HEK293 (cell line): ENCODE measurements around the gene GRM2.

Experiments
- CTCF ChIA-PET: fragments of 350-600 bp; formaldehyde crosslinking; extraction: SDS; loops from one replicate; lab custom pipeline; 2021; ENCODE audit warnings: antibody characterized with exemption; lab: Yijun Ruan, JAX
- POLR2A ChIA-PET: fragments of 300-600 bp; formaldehyde crosslinking; extraction: SDS; loops from one replicate; lab custom pipeline; 2020; ENCODE audit warnings: antibody characterized with exemption, inconsistent platforms; lab: Yijun Ruan, JAX
- H3K27ac ChIP-seq: fragments of 200-500 bp; sonication (Bioruptor generic); 2 replicates; pipeline ENCODE4 v1.5.1; 2014; ENCODE audit warnings: low read depth, low read length, control low read depth, inconsistent platforms; ENCODE audit errors: extremely low read depth
- H3K36me3 ChIP-seq, 2 experiments: fragments of 200-500 bp in 1 of 2; sonication (Bioruptor generic) in 1 of 2; 1 replicate in 1 of 2; 2 replicates in 1 of 2; pipeline ENCODE4 v1.5.1; 2014 to 2017; ENCODE audit warnings: inconsistent platforms in 2 of 2, low read length in 2 of 2; ENCODE audit not compliant: control insufficient read depth in 2 of 2, insufficient read depth in 1 of 2
- H3K4me1 ChIP-seq: fragments of 200-500 bp; sonication (Bioruptor generic); 2 replicates; pipeline ENCODE4 v1.5.1; 2014; ENCODE audit warnings: mild to moderate bottlenecking, low read length, inconsistent platforms; ENCODE audit not compliant: control insufficient read depth, insufficient read depth
- H3K4me3 ChIP-seq: 2 replicates; pipeline ENCODE4 v1.5.1; 2011; ENCODE audit warnings: low read depth, mild to moderate bottlenecking, control low read depth, low read length, moderate library complexity
- H3K9me3 ChIP-seq: fragments of 200-500 bp; sonication (Bioruptor generic); 2 replicates; pipeline ENCODE4 v1.5.1; 2014; ENCODE audit warnings: low read depth, low read length, inconsistent platforms; ENCODE audit not compliant: control insufficient read depth, insufficient read depth
- AEBP2 ChIP-seq: fragments of 450-650 bp; formaldehyde crosslinking; IDR thresholded peaks from 2 replicates; pipeline ENCODE4 v1.5.1; 2016; ENCODE audit warnings: missing biosample characterization, missing genetic modification characterization, borderline replicate concordance
- GFI1B ChIP-seq: fragments of 450-650 bp; formaldehyde crosslinking; IDR thresholded peaks from 2 replicates; pipeline ENCODE4 v1.5.1; 2016; ENCODE audit warnings: missing biosample characterization, missing genetic modification characterization
- IKZF3 ChIP-seq: fragments of 450-650 bp; IDR thresholded peaks from 2 replicates; pipeline ENCODE4 v1.5.0; 2018; ENCODE audit warnings: missing biosample characterization, mild to moderate bottlenecking, missing genetic modification characterization, moderate library complexity
- SCRT2 ChIP-seq: fragments of 450-650 bp; formaldehyde crosslinking; IDR thresholded peaks from 2 replicates; pipeline ENCODE4 v1.5.1; 2016; ENCODE audit warnings: missing biosample characterization, missing genetic modification characterization
- ZBTB17 ChIP-seq: fragments of 450-650 bp; formaldehyde crosslinking; IDR thresholded peaks from 2 replicates; pipeline ENCODE4 v1.5.1; 2016; ENCODE audit warnings: missing biosample characterization, missing genetic modification characterization
- ZBTB48 ChIP-seq: fragments of 450-650 bp; formaldehyde crosslinking; IDR thresholded peaks from 2 replicates; pipeline ENCODE4 v1.5.1; 2016; ENCODE audit warnings: missing biosample characterization, missing genetic modification characterization
- ZFP41 ChIP-seq: fragments of 450-650 bp; formaldehyde crosslinking; IDR thresholded peaks from 2 replicates; pipeline ENCODE4 v1.5.1; 2016; ENCODE audit warnings: missing biosample characterization, missing genetic modification characterization, borderline replicate concordance
- ZNF146 ChIP-seq: fragments of 450-650 bp; formaldehyde crosslinking; IDR thresholded peaks from 2 replicates; pipeline ENCODE4 v1.5.1; 2016; ENCODE audit warnings: missing biosample characterization, missing genetic modification characterization
- ZNF148 ChIP-seq: fragments of 450-650 bp; formaldehyde crosslinking; IDR thresholded peaks from 2 replicates; pipeline ENCODE4 v1.5.0; 2017; ENCODE audit warnings: missing biosample characterization, missing genetic modification characterization, borderline replicate concordance
- ZNF2 ChIP-seq: fragments of 450-650 bp; formaldehyde crosslinking; IDR thresholded peaks from 2 replicates; pipeline ENCODE4 v1.5.1; 2016; ENCODE audit warnings: missing biosample characterization, missing genetic modification characterization
- ZNF280D ChIP-seq: fragments of 450-650 bp; formaldehyde crosslinking; IDR thresholded peaks from 2 replicates; pipeline ENCODE4 v1.5.1; 2016; ENCODE audit warnings: missing biosample characterization, missing genetic modification characterization
- ZNF518A ChIP-seq: fragments of 450-650 bp; formaldehyde crosslinking; conservative IDR thresholded peaks from 2 replicates; pipeline ENCODE4 v1.5.1; 2016; ENCODE audit warnings: low read depth, missing biosample characterization, missing genetic modification characterization
- ZNF521 ChIP-seq: fragments of 450-650 bp; formaldehyde crosslinking; IDR thresholded peaks from 2 replicates; pipeline ENCODE4 v1.5.1; 2017; ENCODE audit warnings: missing biosample characterization, mild to moderate bottlenecking, missing genetic modification characterization
- ZNF548 ChIP-seq: fragments of 450-650 bp; formaldehyde crosslinking; IDR thresholded peaks from 2 replicates; pipeline ENCODE4 v1.5.1; 2016; ENCODE audit warnings: missing biosample characterization, missing genetic modification characterization
- ZNF768 ChIP-seq: fragments of 450-650 bp; formaldehyde crosslinking; IDR thresholded peaks from 2 replicates; pipeline ENCODE4 v1.5.1; 2018; ENCODE audit warnings: missing biosample characterization, mild to moderate bottlenecking, missing genetic modification characterization
- ZSCAN16 ChIP-seq: fragments of 450-650 bp; formaldehyde crosslinking; IDR thresholded peaks from 2 replicates; pipeline ENCODE4 v1.5.1; 2016; ENCODE audit warnings: missing biosample characterization, missing genetic modification characterization
- ZSCAN23 ChIP-seq: fragments of 450-650 bp; formaldehyde crosslinking; IDR thresholded peaks from 2 replicates; pipeline ENCODE4 v1.5.1; 2016; ENCODE audit warnings: missing biosample characterization, missing genetic modification characterization
- ZSCAN5A ChIP-seq: fragments of 450-650 bp; formaldehyde crosslinking; IDR thresholded peaks from 2 replicates; pipeline ENCODE4 v1.5.1; 2016; ENCODE audit warnings: missing biosample characterization, missing genetic modification characterization

GRM2 gene

GRCh38 chr3:51692980-51693395 lies 13.9 kb upstream of the GRM2 start:
- no peak overlapping the region for H3K27ac ChIP-seq
- H3K36me3 ChIP-seq, result peaks cover 0 to 85% of the 10 kb centered on the region in 2 experiments; a peak in 1 of 3 replicates
- no peak overlapping the region for H3K4me3 ChIP-seq
- ChIA-PET POLR2A (no interaction called here), CTCF (no interaction called here)
- H3K4me1 ChIP-seq, result no peaks in the 10 kb centered on the region
- H3K9me3 ChIP-seq, result no peaks in the 10 kb centered on the region
- TF ChIP-seq ZNF148 (tag by site-specific recombination) (no peak), ZBTB17 (tag by site-specific recombination) (no peak), ZBTB48 (tag by site-specific recombination) (no peak), ZNF548 (tag by site-specific recombination) (no peak), ZNF2 (no peak), ZSCAN16 (tag by site-specific recombination) (no peak), GFI1B (tag by site-specific recombination) (no peak), AEBP2 (no peak), ZSCAN23 (tag by site-specific recombination) (no peak), ZFP41 (no peak), ZSCAN5A (tag by site-specific recombination) (no peak), ZNF518A (tag by site-specific recombination) (no peak), ZNF280D (tag by site-specific recombination) (no peak), ZNF768 (tag by site-specific recombination) (no peak), ZNF146 (no peak), ZNF521 (tag by site-specific recombination) (no peak), SCRT2 (tag by site-specific recombination) (no peak), IKZF3 (tag by site-specific recombination) (no peak)
